RWPE2 (cell line): ENCODE measurements around the gene NUDT4.
"Not testable (repeated sequence)": the region's sequence is repeated elsewhere in the genome, so short reads cannot be mapped to it uniquely, and the experiment has no call there.

Experiments used
- ATAC-seq: fragments of 200-7000 bp; cut with Tn5 transposase; 3 replicates; pipeline ENCODE4 v1.9.1; 2021; ENCODE audit warnings: low read depth
- DNase-seq: peaks from one replicate; pipeline ENCODE4 v3.0.0-alpha.2; 2020; ENCODE audit warnings: low spot score
- H3K27ac ChIP-seq: fragments of 450-650 bp; 2 replicates; pipeline ENCODE4 v1.5.1; 2017; ENCODE audit warnings: mild to moderate bottlenecking; ENCODE audit not compliant: poor library complexity, severe bottlenecking
- H3K27me3 ChIP-seq: fragments of 250-450 bp; sonication (Bioruptor Pico); 2 replicates; pipeline ENCODE4 v1.5.1; 2021; ENCODE audit warnings: mild to moderate bottlenecking, moderate library complexity; ENCODE audit not compliant: insufficient read depth, poor library complexity, severe bottlenecking
- H3K36me3 ChIP-seq: fragments of 250-450 bp; sonication (Bioruptor Pico); 2 replicates; pipeline ENCODE4 v1.5.1; 2020; ENCODE audit warnings: low read depth, mild to moderate bottlenecking, moderate library complexity
- H3K4me1 ChIP-seq: fragments of 250-450 bp; sonication (Bioruptor Pico); 2 replicates; pipeline ENCODE4 v1.5.1; 2021; ENCODE audit warnings: mild to moderate bottlenecking, moderate library complexity; ENCODE audit not compliant: insufficient read depth, poor library complexity, severe bottlenecking
- H3K4me3 ChIP-seq: fragments of 250-450 bp; sonication (Bioruptor Pico); 2 replicates; pipeline ENCODE4 v1.5.1; 2021; ENCODE audit warnings: mild to moderate bottlenecking, moderate library complexity; ENCODE audit not compliant: severe bottlenecking
- H3K9me3 ChIP-seq: fragments of 250-450 bp; sonication (Bioruptor Pico); 2 replicates; pipeline ENCODE4 v1.5.1; 2021; ENCODE audit warnings: mild to moderate bottlenecking, moderate library complexity; ENCODE audit not compliant: severe bottlenecking
- CTCF ChIP-seq: fragments of 450-650 bp; IDR thresholded peaks from one replicate; pipeline ENCODE4 v1.5.1; 2017; ENCODE audit warnings: mild to moderate bottlenecking, moderate library complexity; ENCODE audit not compliant: poor library complexity, severe bottlenecking

Gene NUDT4

DNA sequence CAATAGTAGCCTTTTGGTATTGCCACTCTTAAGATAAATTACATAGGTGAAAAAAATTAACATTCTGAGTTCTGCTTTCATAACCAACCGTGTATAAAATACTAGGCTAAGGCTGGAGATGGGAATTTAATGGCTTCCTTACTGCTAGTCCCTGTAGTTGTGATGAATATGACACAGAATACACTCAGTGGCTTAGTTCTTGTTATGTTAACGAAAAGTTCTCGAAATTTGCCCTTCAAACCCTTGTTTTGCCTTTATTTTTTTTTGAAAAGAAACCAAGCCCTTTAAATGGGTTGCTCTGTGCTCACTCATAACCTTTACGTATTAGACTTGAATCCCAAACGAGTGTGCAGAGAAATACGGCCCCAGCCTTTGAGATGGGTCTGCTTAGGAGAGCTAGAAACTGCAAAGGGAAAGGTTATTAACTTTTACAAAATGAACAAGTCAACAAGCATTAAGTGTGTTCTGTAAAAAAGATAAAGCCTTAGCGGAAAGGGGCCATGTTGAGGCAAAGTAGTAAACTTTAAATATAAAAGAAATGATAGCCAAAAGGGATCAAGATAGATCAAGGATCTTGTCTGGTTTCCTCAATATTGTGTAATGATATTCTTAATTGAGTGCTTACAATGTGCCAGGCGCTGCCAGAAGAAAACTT lies 1.7 kb downstream of the NUDT4 start:
- ATAC-seq (no peak), DNase-seq (no peak)
- peaks cover 7% of the 10 kb centered on the region; the same call in 1 of the 2 replicates for H3K36me3 ChIP-seq
- peak overlapping the region; percentile 92 for H3K4me3 ChIP-seq
- TF ChIP-seq CTCF: no peak
- no peaks in the 10 kb centered on the region for H3K9me3 ChIP-seq
- peaks cover 10% of the 10 kb centered on the region for H3K4me1 ChIP-seq
- H3K27ac ChIP-seq: peak overlapping the region; percentile 74
- no peaks in the 10 kb centered on the region for H3K27me3 ChIP-seq

GRCh38 chr12:93379981-93380361 lies 2.2 kb downstream of the NUDT4 start:
- H3K4me1 ChIP-seq: peaks cover 10% of the 10 kb centered on the region
- H3K27ac ChIP-seq: peak overlapping the region; percentile 74
- no peak for ATAC-seq
- peaks cover 7% of the 10 kb centered on the region; the same call in 1 of the 2 replicates for H3K36me3 ChIP-seq
- TF ChIP-seq CTCF: no peak
- DNase-seq: no peak
- peak overlapping the region; percentile 92 for H3K4me3 ChIP-seq
- no peaks in the 10 kb centered on the region for H3K9me3 ChIP-seq
- no peaks in the 10 kb centered on the region for H3K27me3 ChIP-seq

DNA sequence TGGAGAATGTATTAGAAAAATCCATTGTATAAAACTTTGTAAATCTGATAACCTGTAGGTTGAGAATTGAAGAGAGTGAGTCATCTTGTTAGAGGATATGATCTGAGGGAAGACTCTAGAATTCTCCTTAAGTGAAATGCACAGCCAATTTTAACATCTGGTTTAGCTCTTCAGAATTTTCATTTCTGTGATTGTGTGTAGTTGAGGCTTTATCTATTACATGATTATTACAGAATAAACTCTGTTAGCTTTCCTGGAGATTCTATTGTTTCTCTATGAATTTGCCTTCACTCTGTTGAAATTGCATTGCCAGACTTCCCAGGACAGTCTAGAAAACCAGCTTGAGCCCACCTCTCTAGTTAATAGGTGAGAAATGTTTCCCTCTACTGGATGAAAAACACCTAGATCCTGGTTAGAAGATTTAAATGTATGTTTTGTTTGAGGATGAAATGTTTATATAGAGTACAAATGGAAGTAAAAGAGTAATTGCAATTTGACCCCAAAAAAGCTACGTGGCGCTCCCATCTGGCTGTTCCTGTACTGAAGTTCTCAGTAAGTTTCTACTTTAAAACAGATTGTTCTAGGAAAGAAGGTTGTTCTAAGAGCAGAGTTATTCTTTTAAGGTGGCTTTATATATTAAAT lies 2.9 kb downstream of the NUDT4 start:
- H3K27ac ChIP-seq: peak overlapping the region; percentile 74
- ATAC-seq (peak; percentile 21; the same call in 1 of the 3 replicates), DNase-seq (no peak)

DNA sequence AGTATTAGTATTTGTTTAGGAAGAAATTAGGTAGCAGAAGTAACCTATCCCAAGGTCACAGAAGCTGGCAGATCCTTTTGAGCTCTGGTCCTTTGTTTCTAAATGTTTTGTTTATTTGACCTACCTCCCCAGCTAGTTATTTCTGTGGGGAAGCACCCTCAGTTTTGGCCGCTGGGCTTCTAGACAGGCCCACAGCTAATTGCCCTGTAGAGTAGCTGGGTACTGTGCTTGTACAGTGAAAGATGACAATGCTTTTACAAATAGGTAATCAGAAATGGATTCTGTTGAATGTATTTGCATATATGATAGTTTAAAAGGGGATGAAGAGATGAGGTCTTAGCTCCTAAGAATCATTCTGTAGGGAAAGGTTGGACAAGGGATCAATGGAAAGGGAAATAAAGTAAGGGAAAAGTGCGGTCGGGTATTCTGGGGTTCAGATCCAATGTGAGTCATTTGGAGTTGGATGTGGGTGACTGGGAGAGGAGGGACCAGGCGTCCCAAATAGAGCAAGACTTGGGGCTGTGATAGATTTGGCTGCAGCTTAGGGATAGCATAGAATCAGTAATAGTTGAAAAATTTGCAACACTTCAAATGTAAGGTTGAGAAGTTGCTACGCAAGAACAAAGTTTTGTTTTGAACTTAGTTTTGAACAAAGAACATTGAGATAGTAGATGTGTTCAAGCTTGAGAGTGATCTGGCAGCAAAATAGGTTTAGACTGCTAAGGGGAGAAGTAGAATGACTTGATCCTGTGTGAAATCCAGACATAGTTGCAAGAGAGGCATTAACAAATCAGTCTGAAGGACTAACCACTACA lies 3.6 kb downstream of the NUDT4 start:
- no peak for TF ChIP-seq CTCF
- Histone ChIP-seq H3K4me1 (peaks cover 10% of the 10 kb centered on the region), H3K9me3 (no peaks in the 10 kb centered on the region), H3K27me3 (no peaks in the 10 kb centered on the region), H3K27ac (peak overlapping the region; percentile 74), H3K36me3 (peaks cover 12% of the 10 kb centered on the region; the same call in 1 of the 2 replicates), H3K4me3 (no peak overlapping the region)
- no peak for DNase-seq
- no peak for ATAC-seq

More for the DNA sequence above, 2.9 kb downstream of the NUDT4 start:
- Histone ChIP-seq H3K27me3 (no peaks in the 10 kb centered on the region), H3K4me1 (peaks cover 10% of the 10 kb centered on the region), H3K4me3 (peak overlapping the region; percentile 92), H3K9me3 (no peaks in the 10 kb centered on the region), H3K36me3 (peaks cover 11% of the 10 kb centered on the region; the same call in 1 of the 2 replicates)
- peak; percentile 78 for TF ChIP-seq CTCF

DNA sequence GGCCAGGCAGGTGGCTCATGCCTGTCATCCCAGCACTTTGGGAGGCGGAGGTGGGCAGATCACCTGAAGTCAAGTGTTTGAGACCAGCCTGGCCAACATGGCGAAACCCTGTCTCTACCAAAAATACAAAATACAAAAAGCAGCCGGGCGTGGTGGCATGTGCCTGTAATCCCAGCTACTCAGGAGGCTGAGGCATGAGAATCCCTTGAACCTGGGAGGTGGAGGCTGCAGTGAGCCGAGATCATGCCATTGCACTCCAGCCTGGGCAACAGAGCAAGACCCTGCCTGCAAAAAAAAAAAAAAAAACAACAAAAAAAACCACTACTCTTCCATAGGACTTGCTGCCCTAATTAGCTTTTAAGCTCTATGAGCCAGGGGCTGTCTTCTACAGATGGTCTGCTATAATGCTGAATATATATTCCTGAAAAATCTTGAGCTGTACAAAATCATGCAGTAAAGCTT lies 4.3 kb downstream of the NUDT4 start:
- H3K4me3 ChIP-seq: not testable (repeated sequence)

More for the DNA sequence above, 4.3 kb downstream of the NUDT4 start:
- H3K27ac ChIP-seq, H3K9me3 ChIP-seq, H3K27me3 ChIP-seq, H3K4me1 ChIP-seq, ATAC-seq, DNase-seq: not testable (repeated sequence)
- peaks cover 19% of the 10 kb centered on the region for H3K36me3 ChIP-seq
